HG03469 (cell line): Measurements from ENCODE around the gene EVL.

Experiments used
- ATAC-seq: cut with Tn5 transposase; IDR thresholded peaks from one replicate; pipeline ENCODE4 v1.9.1; 2021; ENCODE audit warnings: mild to moderate bottlenecking, moderate library complexity, moderate number of reproducible peaks; ENCODE audit not compliant: unreplicated experiment

EVL gene

DNA sequence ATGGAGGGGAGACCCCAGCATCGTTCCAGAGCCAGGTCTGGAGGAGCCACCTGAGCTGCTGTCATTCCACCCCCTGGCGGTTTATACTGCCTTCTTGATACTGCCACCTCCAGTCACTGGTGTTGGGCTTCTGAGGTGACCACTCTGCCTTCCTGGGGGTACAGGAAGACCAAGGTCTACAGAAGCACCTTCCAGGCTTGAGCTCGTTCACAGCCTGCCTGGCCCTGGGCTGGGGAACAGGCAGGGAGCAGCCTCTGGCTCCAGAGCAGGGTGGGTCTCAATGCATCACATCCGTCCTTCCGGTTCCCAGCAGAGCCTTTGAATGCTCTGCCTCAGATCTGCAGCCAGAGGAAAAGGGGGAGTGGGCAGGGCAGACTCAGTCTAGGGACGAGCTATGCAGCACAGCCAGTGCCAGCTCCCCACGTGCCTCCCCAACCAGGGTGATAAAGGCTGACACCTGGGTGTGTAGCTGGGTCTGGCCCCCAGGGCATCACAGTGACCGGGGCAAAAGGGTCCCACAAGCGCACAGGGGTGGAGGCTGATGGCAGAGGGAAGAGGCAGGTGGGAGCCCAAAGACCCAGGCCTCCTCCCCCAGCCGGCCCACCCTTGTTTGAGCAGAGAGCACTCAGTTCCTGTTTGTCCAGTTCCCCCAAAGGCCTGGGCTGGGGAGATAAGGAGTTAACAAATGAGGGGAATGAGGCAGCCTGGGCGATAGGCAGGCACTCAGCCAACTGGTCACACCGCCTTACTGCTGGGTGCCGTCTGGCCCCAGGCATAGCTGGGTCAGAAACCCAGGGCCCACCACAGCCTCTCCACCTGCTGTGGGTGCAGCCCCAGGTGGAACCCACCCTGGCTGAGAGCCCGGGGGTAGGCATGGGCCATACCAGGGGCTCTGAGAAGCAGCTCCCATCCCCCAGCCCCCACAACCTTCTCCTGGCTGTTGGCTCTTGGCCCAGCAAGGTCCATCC lies 77.1 kb downstream of the EVL start:
- ATAC-seq, result no peak

DNA sequence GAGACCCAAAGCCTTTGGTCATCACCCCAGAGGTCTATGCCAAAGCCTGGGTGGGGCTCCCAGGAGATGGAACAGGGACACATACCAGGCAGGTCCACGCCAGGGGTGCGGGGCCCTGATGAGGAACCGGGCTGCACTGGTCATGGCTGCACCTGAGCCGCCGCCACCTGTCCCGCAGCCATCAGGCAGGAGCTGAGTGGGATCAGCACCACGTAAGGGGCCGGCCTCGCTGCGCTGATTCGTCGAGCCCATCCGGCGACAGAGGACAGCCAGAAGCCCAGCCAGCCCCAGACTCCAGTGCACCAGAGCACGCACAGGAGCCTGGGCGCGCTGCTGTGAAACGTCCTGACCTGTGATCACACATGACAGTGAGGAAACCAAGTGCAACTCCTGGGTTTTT lies 78.3 kb downstream of the EVL start:
- ATAC-seq, result no peak

DNA sequence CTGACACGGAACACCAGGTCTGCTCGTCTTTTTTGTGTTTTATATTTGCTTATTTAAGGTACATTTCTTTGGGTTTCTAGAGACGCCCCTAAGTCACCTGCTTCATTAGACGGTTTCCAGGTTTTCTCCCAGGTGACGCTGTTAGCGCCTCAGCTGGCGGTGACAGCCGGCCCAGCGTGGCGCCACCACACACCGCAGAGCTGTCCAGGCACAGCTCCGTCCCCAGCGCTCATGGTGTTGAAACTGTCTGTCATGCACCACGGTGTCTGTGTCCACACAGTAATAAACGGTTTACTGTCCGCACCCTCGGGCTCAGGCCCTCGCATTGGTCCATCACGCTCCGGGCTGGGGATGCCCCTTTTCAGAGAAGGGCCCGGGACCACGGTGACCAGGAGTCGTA lies 78.7 kb downstream of the EVL start:
- ATAC-seq, result no peak

DNA sequence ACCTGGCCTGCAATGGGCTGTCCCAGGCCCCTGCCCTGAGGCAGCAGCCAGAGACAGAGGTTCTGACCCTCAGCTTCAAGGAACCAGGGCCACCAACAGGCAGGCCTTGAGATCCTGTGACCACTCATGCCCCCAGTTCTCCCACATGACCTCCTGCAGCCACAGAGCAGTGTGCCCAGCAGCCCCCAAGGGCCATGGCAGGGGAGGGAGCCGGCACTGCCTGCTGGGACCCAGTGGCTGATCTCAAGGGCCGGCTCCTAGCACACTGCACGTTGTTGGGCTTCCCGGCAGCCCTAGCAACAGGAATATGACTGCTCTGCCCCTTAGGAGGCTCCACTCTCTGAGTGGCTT lies 79.4 kb downstream of the EVL start:
- ATAC-seq, result no peak

DNA sequence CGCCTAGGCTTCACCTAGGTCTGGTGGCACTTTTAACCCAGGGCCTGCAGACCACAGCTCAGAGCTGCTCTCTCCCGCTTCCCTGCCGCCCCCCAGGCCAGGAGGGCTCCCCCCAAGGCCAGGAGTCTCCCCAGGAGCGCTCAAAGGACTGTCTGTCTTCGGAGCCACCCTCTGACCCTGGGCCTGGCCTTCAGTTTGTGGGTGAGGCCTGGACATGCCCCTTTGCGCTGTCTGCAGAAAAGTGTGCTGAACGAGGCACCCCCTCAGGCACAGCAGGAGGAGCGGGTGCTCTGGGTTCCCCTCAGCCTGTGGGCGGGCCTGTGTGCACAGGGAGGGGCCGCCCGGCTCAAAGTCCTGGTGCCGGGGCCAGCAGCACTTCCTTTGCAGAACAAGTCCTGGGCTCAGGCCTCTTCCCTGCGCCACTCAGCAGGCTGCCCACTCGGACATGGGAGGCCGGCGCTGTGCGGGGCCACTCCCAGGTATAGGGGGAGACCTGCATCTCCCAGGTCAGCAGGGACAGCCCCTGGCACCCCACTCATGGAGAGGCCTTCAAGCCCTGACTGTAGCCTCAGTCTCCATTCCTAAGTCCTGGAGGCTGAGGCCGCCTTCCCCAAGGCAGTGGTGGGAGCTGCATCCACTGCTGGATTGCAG lies 79.9 kb downstream of the EVL start:
- ATAC-seq, result no peak

DNA sequence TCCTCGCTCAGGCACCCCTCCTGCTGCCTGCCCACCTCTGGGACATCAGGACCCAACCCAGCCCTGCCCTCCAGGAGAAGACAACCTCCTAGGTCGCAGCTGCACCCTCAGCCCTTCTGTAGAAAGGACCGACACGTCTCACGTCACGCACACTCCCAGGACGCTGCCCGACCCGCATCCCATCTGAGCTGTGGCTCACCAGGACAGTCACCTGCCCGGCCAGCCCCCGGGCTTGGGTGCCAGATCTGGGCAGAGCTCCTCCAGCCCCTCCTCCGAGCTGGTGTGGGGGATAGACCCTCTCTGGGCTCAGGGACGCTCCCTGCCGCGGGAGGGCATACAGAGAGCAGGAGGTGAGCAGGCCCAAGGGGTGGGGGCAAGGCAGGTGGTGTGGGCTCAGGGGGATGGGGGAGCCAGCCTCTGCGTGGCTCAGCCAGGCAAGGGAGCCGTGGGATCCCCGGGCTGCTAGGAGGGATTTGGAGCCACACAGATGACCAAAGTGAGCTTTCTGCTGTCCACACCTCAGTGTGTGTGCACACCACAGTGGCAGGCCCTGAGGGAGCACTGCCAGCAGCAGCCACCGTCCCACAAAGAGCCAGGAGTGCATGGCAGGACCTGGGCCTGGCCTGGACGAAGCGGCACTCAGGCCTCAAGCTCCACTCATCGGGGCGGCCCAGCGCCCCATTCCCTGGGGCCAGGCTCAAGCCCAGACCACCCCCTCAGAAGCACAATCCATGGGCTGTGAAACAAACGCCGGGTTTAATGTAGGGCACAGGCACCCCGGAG lies 80.7 kb downstream of the EVL start:
- no peak for ATAC-seq

DNA sequence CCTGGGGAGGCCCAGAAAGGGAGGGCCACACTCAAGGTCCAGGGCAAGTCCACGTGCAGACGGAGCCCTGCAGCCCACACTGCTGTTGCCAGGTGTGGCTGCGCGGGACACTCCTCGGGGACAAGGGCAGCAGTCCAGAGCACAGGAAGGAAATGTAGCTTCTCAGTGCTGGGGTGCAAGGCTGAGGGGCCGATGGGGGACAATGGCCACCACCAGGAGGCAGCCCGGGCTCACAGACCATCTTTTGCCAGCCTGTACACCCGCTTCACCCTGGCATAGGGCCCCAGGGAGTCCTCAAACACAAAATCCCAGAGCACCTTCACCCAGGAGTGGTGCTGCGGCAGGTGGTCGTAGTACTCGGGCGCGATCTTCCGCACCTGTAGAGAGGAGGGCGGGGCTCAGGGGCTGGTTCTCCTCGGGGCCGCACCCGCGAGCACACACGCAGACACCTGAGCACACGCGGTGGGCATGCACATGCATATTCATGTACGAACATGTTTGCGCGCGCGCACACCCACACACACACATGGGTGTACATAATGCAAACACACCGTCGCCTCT lies 81.4 kb downstream of the EVL start:
- ATAC-seq, result no peak

DNA sequence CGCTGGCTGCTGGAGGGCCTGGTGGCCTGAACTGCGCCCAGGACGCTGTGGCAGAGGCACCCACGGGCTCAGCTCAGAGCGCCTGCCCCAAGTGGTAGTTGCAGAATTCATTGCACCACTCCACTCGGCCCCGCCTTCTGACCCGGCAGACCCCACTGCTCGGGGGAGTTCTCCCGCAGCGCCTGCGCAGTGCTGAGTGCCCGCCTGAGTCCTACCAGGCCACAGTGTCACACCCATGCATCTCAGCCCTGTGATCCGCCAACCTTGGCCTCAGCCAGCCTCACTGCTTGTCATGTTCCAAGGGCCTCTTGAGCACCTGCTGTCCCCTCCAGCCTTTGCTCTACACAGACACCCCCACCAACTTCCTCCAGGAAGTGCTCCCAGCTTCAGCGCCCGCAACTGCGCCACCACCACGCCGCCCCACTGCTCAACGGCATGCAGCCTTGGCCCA lies 82.0 kb downstream of the EVL start:
- no peak for ATAC-seq

DNA sequence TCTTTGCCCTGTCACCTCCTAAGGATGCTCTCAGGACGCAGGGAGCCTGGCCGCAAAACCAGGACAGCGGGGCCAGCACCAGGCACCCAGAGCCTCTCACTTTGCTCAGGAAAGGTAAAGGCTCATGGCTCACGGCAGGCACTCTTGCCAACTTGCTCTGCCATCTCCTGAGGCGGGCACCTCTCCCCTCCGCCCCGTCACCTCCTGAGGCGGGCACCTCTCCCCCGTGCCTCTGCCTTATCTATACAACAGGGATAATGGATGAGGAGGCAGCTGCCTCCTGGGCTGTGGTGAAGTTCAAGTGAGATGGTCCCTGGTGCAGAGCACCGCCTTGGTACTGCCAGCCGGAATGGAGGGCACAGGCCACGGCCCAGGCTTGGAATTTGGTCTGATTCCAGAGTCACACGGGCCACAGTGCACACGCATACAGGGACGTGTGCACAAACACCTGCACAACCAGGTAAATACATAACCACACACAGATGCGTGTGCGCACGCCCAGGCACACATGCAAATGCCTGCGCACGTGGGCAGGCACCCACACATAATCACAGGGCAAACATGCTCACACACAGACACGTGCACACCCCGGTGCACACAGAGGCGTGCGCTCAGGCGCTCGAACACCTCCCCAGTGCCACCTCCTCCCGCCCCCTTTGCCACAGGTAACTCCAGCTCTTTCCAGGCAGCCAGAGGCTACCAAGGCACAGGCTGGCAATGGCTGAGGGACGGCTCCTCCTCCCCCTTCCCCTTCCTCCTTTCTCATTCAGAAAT lies 82.7 kb downstream of the EVL start:
- ATAC-seq, result no peak

DNA sequence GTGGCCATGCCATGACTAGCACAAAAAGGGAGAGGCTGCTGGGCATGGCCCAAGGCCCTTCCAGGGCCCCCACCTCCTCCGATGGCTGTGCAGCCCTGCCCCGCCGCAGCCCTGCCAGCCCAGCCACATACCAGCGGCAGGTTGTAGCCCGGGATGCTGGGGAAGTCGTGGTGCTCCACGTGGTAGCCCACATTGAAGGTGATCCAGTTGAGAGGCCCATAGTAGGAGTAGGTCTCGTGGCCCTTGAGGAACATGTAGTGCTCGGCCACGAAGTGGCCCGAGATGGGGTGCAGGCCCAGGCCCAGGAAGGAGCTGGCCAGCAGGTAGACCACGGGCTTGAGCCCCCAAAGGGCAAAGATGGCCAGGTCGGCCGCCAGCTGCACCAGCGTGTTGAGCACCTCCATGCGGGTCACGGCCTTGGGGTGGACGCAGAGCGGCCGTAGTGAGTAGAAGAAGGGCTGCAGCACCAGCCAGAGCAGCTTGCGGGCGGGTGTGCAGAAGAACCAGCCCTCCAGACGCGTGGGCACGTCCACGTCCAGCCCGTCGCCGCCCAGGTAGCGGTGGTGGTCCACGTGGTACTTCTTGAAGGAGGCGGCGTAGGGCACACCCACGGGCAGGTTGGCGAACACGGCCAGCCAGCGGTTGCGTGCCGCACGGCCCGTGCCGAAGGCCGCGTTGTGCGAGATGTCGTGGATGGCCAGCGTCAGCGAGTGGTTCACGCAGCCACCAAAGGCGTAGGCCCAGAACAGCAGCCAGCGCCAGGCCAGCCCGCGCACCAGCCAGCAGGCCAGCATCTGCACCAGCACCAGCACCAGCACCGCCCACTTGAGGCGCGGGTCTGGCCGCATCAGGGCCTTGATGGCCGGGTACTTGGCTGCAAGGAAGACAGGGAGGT lies 83.9 kb downstream of the EVL start:
- ATAC-seq, result no peak

DNA sequence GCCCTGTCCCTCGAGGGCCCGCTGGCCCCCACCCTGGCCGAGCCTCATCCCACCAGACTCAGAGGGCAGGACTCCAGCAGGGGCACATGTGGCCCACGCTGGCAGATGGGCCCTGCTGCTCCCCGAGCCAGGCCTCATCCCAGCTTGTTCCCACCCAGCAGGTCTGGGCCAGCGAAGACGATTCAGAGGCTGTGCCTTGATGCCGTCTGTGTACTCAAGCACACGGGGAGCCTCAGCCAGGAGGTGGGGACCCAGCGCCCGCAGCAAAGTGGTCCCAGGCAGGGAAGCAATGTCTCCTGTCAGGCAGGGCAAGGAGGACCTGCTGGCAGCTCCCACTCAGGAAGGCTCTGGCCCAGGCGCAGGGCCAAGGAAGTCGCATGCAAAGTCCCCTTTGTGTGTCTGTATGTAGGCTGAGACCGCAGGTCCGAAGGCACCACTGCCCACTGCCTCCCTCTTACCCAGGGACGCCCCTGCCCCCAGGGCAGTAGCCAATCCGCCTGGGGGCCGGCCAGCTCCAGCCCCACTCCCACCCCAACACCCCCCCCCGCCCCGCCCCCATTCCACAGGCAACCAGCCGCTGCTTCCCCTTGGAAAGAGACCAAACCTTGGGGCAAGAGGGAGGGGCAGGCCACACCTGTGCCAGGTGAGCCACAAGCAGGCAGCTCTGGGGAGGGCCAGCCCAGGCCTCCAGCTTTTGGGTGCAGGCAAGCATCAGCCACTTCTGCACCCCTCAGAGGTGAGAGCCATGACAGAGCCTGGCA lies 84.8 kb downstream of the EVL start:
- no peak for ATAC-seq

DNA sequence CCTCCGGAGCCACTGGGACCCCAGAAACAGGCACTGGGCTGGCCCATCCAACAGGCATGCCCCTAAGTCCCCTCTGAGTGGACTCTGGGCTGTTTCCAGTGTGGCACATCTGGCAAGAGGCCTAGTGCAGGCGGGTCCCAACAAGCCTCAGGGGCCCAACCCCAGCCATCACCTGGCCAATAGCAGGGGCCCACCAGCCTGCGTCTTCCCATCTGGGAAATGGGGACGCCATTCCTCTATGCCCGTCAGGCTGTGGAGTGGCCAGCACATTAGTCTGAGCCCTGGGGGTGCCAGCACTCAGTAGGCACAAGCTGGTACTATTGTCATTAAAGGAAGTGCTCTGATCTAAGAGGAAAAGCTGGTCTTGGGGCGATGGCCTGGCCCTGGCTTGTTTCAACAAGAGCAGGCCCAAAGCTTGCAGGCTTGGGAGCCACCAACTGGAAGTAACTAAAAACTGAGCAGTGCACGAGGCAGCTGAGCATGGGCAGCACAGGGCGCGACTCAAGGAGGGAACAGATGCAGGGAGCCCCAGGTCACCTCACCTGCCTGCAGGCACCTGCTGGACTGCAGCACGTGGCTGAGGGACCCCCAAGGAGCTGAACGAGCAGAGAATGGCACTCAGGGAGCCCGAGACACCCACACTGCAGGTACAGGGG lies 85.8 kb downstream of the EVL start:
- no peak for ATAC-seq

DNA sequence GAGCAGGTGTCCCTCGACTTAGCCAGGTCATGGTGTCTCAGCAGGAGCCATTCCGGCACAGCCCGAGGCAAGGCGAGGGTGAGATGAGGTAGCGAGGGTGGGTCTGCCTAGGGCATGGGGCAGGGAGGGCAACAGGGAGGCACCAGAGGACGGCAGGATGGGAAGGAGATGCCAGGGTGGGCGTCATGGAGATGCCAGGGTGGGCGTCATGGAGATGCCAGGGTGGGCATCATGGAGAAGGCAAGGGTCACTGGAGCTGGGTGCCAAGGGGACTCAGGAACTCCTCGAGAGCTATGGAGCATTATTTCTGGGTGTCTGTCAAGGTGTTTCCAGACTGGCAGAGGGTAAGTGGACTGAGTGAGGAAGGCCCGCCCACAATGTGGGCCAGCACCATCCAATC lies 86.9 kb downstream of the EVL start:
- ATAC-seq, result no peak

DNA sequence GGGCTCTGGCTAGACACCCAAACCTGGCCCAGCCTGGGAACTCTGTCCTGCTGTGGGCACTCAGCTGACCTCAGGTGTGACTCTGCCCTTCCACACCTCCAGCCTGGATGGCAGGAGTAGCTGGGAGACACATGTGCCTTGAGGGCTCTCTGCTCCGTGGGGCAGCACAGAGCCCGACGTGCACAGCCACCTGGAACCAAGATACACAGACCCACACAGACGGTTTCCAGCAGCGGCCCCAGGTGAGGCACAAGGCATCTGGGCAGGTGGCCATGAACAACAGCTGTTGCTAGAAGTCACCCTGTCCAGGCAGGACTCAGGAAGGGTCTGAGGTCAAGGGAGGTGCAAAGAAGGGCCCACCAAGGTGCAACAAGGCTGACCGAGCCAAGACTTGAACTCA lies 88.3 kb downstream of the EVL start:
- ATAC-seq, result no peak

DNA sequence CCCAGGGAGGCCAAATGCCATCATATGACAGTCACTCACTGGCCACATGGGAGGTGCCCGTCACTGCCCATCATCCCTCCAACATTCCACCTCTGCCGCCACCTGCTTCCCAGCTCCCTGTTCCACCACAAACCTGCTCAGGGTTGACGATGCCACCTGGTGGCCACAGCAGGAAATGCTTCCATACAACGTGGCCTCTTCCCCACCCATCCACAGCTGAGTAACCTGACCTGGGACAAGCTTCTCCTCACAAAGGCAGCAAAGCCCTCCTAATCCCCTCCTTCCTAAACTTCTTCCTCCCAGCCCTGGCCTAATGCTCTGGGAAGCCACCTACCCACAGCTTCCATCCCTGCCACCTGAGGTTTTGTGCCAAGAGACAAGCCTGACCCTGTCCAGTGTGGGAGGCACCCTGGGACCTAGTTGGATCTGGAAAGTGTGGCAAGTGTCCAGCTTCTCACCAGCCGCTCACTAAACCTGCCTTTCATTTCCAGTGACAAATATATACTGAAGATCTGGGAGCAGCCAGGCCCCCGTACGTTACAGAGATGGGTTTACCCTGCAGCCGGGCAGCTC lies 89.9 kb downstream of the EVL start:
- ATAC-seq, result no peak

DNA sequence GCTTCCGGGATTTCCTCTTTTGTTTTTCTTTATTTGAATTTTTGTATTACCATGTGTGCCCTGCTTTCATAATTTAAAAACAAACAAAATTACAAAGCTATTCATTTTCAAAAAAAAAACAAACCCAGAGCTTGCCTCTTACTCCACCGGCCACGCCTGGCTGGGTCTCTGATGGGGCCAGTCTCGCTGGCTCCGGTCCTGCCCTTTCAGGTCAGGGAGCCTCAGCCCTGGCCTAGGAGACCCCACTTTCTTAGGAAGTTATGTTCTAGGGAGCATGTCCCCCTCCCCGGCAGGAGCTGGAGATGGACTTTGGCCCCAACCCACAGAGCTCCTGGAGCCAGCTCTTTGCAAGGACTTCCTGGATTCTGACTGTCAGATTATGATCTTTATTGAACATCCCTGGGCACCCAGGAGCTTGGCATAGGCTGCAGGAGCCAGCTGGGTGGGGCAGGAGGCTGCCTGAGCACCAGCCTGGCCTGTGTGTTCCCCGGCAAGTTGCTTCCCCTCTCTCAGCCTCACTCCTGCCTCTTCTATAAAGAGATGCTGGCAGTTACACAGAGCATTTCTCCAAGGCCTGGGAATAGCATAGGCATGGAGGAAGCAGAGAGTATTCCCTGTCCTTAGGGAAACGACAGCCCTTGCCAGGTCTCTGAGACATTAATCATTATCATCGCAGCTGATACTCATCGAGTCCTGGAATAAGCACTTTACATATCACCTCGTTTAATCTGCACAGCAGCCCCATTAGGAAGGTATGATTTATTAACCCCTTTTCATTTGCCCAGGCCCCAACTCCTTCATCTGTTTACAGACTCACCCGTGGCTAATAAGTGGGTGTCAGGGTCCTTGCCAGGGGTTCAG lies 90.8 kb downstream of the EVL start:
- ATAC-seq, result no peak

DNA sequence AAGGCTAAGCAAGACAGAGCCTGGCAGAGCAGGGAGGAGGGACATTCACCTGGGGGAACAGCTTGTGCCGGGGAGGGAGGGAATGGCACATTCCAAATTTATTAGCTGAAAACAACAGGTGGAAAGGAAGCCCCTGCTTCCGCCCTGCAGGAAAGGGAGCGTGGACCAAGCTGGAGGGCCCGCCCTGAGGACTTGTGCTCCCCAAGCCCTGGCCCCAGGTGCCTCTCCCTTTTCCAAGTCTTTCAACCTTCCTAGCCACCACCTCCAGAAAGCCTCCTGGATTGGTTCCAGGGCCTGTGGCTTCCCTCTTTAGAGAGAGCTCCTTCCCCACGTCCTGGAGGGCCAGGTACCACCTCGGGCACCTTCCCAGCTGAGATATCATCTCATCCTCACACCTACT lies 91.6 kb downstream of the EVL start:
- no peak for ATAC-seq
